Activated CD8-positive, alpha-beta memory T cell treated with anti-CD3 and anti-CD28 coated beads, Interleukin-2, amount 50 U/mL, for 24 hours (primary cell): ENCODE measurements around the gene FOXD4L6.
"Not testable (repeated sequence)": the region's sequence is repeated elsewhere in the genome, so short reads cannot be mapped to it uniquely, and the experiment has no call there.

Source experiments
- DNase-seq: peaks from one replicate; pipeline ENCODE4 v3.0.0-alpha.2; 2020; ENCODE audit errors: extremely low read depth

FOXD4L6 gene

GRCh38 chr9:41100508-41100907 is 28.0 kb downstream of the FOXD4L6 start:
- DNase-seq, result not testable (repeated sequence)

GRCh38 chr9:41098759-41099158 is 29.7 kb downstream of the FOXD4L6 start:
- not testable (repeated sequence) for DNase-seq

- not testable (repeated sequence) for DNase-seq
These were observed 33.4 kb downstream of the FOXD4L6 start for GRCh38 chr9:41095060-41095459.

- not testable (repeated sequence) for DNase-seq
These were observed 34.3 kb downstream of the FOXD4L6 start for GRCh38 chr9:41094010-41094773.

- not testable (repeated sequence) for DNase-seq
These were observed 37.6 kb downstream of the FOXD4L6 start for GRCh38 chr9:41090922-41091321.

- DNase-seq, result not testable (repeated sequence)
These were observed 38.1 kb downstream of the FOXD4L6 start for GRCh38 chr9:41090386-41090785.

- not testable (repeated sequence) for DNase-seq
These were observed 39.9 kb downstream of the FOXD4L6 start for GRCh38 chr9:41088450-41089059.

GRCh38 chr9:41087929-41088328 is 40.6 kb downstream of the FOXD4L6 start:
- DNase-seq, result not testable (repeated sequence)

GRCh38 chr9:41087157-41087780 is 41.2 kb downstream of the FOXD4L6 start:
- DNase-seq, result not testable (repeated sequence)

GRCh38 chr9:41086685-41087084 is 41.8 kb downstream of the FOXD4L6 start:
- DNase-seq, result not testable (repeated sequence)

GRCh38 chr9:41086215-41086614 is 42.3 kb downstream of the FOXD4L6 start:
- not testable (repeated sequence) for DNase-seq

GRCh38 chr9:41082358-41082757 is 46.1 kb downstream of the FOXD4L6 start:
- DNase-seq, result not testable (repeated sequence)

- DNase-seq, result not testable (repeated sequence)
These were observed 49.0 kb downstream of the FOXD4L6 start for GRCh38 chr9:41079464-41079863.

GRCh38 chr9:41077586-41077985 is 50.9 kb downstream of the FOXD4L6 start:
- not testable (repeated sequence) for DNase-seq
